Liver (tissue), 9 donors: Measurements from ENCODE around the gene KIF9. TPM values are rescaled to one million over a fixed set of nuclear protein-coding genes. Genes with fewer than 3 reads are reported as not detected.

ENCODE experiments used
- DNase-seq: peaks from one replicate; pipeline ENCODE4 v3.0.0-alpha.2; 2017; ENCODE audit warnings: low spot score
- H3K27ac ChIP-seq, 2 donors: one replicate each; pipeline ENCODE4 v1.7.0; 2013; ENCODE audit warnings: inconsistent platforms in 2 of 2, low read length in 2 of 2, control low read depth in 1 of 2, low read depth in 1 of 2, mild to moderate bottlenecking in 1 of 2
- H3K27me3 ChIP-seq, 4 donors: one replicate each; pipeline versions ENCODE4 v1.6.1 to v1.7.0; 2013; ENCODE audit warnings: low read length in 3 of 4, inconsistent platforms in 1 of 4, mild to moderate bottlenecking in 1 of 4, moderate library complexity in 1 of 4; ENCODE audit not compliant: control insufficient read depth in 4 of 4, insufficient read depth in 4 of 4
- H3K36me3 ChIP-seq, 4 donors: one replicate each; pipeline versions ENCODE4 v1.6.1 to v1.7.0; 2013; ENCODE audit warnings: low read length in 3 of 4, mild to moderate bottlenecking in 3 of 4, low read depth in 1 of 4, moderate library complexity in 1 of 4; ENCODE audit not compliant: control insufficient read depth in 4 of 4, insufficient read depth in 3 of 4
- H3K4me1 ChIP-seq, 4 donors: one replicate each; pipeline versions ENCODE4 v1.6.1 to v1.7.0; 2013; ENCODE audit warnings: low read length in 3 of 4, mild to moderate bottlenecking in 3 of 4, moderate library complexity in 1 of 4; ENCODE audit not compliant: control insufficient read depth in 4 of 4, insufficient read depth in 4 of 4
- H3K4me3 ChIP-seq, 3 donors: one replicate each; pipeline versions ENCODE4 v1.6.1 to v1.7.0; 2013; ENCODE audit warnings: low read length in 3 of 3, control low read depth in 1 of 3, low read depth in 1 of 3, mild to moderate bottlenecking in 1 of 3
- H3K9ac ChIP-seq, 2 donors: one replicate each; pipeline ENCODE4 v1.7.0; 2013; ENCODE audit warnings: low read length in 2 of 2, mild to moderate bottlenecking in 2 of 2, moderate library complexity in 2 of 2, control low read depth in 1 of 2, low read depth in 1 of 2
- H3K9me3 ChIP-seq, 4 donors: one replicate each; pipeline versions ENCODE4 v1.6.1 to v1.7.0; 2013; ENCODE audit warnings: low read length in 3 of 4; ENCODE audit not compliant: control insufficient read depth in 4 of 4
- EGR1 ChIP-seq, 2 donors: IDR thresholded peaks; 2 replicates each; pipeline ENCODE4 v1.6.1; 2016 to 2018; ENCODE audit warnings: antibody characterized with exemption in 2 of 2, low read depth in 2 of 2
- FOXA2 ChIP-seq: IDR thresholded peaks from 2 replicates; pipeline ENCODE4 v1.6.1; 2016; ENCODE audit warnings: antibody characterized with exemption
- GABPA ChIP-seq, 2 donors: IDR thresholded peaks in 1 of 2; conservative IDR thresholded peaks in 1 of 2; 2 replicates each; pipeline ENCODE4 v1.6.1; 2016; ENCODE audit warnings: antibody characterized with exemption in 2 of 2, mild to moderate bottlenecking in 1 of 2, moderate library complexity in 1 of 2
- HNF4G ChIP-seq: IDR thresholded peaks from 2 replicates; pipeline ENCODE4 v1.6.1; 2016; ENCODE audit warnings: antibody characterized with exemption
- NR2F2 ChIP-seq: IDR thresholded peaks from 2 replicates; pipeline ENCODE4 v1.6.1; 2016; ENCODE audit warnings: antibody characterized with exemption
- RAD21 ChIP-seq, 2 donors: IDR thresholded peaks; 2 replicates each; pipeline ENCODE4 v1.6.1; 2016; ENCODE audit warnings: antibody characterized with exemption in 2 of 2, mild to moderate bottlenecking in 2 of 2
- RXRA ChIP-seq, 2 donors: IDR thresholded peaks; 2 replicates each; pipeline ENCODE4 v1.6.1; 2017 to 2018; ENCODE audit warnings: antibody characterized with exemption in 2 of 2, mild to moderate bottlenecking in 1 of 2
- SP1 ChIP-seq: IDR thresholded peaks from 2 replicates; pipeline ENCODE4 v1.6.1; 2018; ENCODE audit warnings: antibody characterized with exemption, mild to moderate bottlenecking
- TAF1 ChIP-seq: conservative IDR thresholded peaks from 2 replicates; pipeline ENCODE4 v1.6.1; 2016; ENCODE audit warnings: antibody characterized with exemption, mild to moderate bottlenecking
- YY1 ChIP-seq: IDR thresholded peaks from 2 replicates; pipeline ENCODE4 v1.6.1; 2016; ENCODE audit warnings: antibody characterized with exemption, mild to moderate bottlenecking
- WGBS: extraction: QIAGEN DNeasy Blood & Tissue Kit; methylation state at CpG from one replicate; pipeline ENCODE4 v1.1.7; 2013; 5-methylcytosine and 5-hydroxymethylcytosine counted together
- polyA plus RNA-seq, 2 donors: library from polyadenylated mRNA; stranded (reverse) in 1 of 2; unstranded in 1 of 2; fragments of 200-250 nt in 1 of 2; fragments of >200 nt in 1 of 2; fragmentation: Nextera tagmentation in 1 of 2; extraction: Ambion mirVana in 1 of 2; gene quantifications; one replicate each; pipeline versions ENCODE4 v1.2.1 to v1.2.3, GENCODE V29; 2013 to 2015
- total RNA-seq, 2 donors: library from RNA; depleted of rRNA; stranded (reverse); fragments of >200 nt; gene quantifications; one replicate each; pipeline ENCODE4 v1.2.3, GENCODE V29; 2014
- TF ChIP-seq, protein P1 (sequence below): IDR thresholded peaks from 2 replicates; pipeline ENCODE4 v1.6.1; 2016; ENCODE audit warnings: antibody characterized with exemption
- TF ChIP-seq, protein P2 (sequence below): IDR thresholded peaks from 2 replicates; pipeline ENCODE4 v1.6.1; 2016; ENCODE audit warnings: antibody characterized with exemption, mild to moderate bottlenecking
- TF ChIP-seq, protein P3 (sequence below): fragments of 150-350 bp; IDR thresholded peaks from 2 replicates; pipeline ENCODE4 v1.5.1; 2017; ENCODE audit warnings: improper control_type of control experiment, low read depth, low read length; ENCODE audit not compliant: missing input control
- TF ChIP-seq, protein P4 (sequence below): IDR thresholded peaks from 2 replicates; pipeline ENCODE4 v1.6.1; 2016; ENCODE audit warnings: antibody characterized with exemption
- TF ChIP-seq, protein P5 (sequence below): IDR thresholded peaks from 2 replicates; pipeline ENCODE4 v1.6.1; 2016; ENCODE audit warnings: antibody characterized with exemption
- donor health status: healthy.
- donor health status: healthy.
- donor health status: healthy.
- donor health status: healthy.
- donor health status: healthy.

KIF9 gene
- total and polyA plus RNA-seq, 4 donors: 2.3 to 4.5 (median 3.1) TPM

DNA sequence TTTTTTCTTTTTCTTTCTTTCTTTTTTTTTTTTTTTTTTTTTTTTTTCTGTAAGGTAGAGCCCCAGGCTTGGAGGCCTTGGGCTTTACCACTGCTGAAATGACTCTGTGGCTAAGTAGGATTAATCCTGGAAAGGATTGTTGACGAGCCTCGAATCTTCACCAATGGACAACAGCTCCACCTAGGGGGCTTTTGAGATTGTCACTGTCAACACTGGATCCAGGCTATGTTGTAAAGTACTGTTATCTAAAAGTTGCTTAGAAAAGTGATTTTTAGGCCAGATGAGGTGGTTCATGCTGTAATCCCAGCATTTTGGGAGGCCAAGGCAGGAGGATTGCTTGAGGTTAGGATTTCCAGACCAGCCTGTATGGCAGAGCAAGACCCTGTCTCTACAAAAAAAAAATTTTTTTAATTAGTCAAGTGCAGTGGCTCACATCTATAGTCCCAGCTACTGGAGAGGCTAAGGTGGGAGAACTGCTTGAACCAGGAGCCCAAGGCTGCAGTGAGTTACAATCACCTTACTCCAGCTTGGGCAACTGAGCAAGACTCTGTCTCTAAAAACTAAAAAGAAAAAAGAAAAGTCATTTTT, 41.8 kb upstream of the KIF9 start:
- DNase-seq: peak; percentile 64
- 3% methylated on average over 2 of the region's 2 CpGs for WGBS
- Histone ChIP-seq H3K9ac (no peak overlapping the region), H3K4me3 (no peak overlapping the region), H3K9me3 (no peaks in the 10 kb centered on the region), H3K27ac (no peak overlapping the region), H3K4me1 (no peaks in the 10 kb centered on the region), H3K27me3 (no peaks in the 10 kb centered on the region), H3K36me3 (peaks cover 8 to 21% (median 14%) of the 10 kb centered on the region in 4 donors)
- TF ChIP-seq, protein P1, sequence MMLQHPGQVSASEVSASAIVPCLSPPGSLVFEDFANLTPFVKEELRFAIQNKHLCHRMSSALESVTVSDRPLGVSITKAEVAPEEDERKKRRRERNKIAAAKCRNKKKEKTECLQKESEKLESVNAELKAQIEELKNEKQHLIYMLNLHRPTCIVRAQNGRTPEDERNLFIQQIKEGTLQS: no peak
- TF ChIP-seq FOXA2 (no peak), RXRA (IDR thresholded peaks at IDR 0.05) (no peak), HNF4G (no peak), EGR1 (IDR thresholded peaks at IDR 0.05; ENCODE audit: low read depth in 2 of 2) (no peak), SP1 (no peak), TAF1 (no peak), YY1 (no peak), RAD21 (IDR thresholded peaks at IDR 0.05) (peak; percentile 88 to 89)
- TF ChIP-seq, protein P2, sequence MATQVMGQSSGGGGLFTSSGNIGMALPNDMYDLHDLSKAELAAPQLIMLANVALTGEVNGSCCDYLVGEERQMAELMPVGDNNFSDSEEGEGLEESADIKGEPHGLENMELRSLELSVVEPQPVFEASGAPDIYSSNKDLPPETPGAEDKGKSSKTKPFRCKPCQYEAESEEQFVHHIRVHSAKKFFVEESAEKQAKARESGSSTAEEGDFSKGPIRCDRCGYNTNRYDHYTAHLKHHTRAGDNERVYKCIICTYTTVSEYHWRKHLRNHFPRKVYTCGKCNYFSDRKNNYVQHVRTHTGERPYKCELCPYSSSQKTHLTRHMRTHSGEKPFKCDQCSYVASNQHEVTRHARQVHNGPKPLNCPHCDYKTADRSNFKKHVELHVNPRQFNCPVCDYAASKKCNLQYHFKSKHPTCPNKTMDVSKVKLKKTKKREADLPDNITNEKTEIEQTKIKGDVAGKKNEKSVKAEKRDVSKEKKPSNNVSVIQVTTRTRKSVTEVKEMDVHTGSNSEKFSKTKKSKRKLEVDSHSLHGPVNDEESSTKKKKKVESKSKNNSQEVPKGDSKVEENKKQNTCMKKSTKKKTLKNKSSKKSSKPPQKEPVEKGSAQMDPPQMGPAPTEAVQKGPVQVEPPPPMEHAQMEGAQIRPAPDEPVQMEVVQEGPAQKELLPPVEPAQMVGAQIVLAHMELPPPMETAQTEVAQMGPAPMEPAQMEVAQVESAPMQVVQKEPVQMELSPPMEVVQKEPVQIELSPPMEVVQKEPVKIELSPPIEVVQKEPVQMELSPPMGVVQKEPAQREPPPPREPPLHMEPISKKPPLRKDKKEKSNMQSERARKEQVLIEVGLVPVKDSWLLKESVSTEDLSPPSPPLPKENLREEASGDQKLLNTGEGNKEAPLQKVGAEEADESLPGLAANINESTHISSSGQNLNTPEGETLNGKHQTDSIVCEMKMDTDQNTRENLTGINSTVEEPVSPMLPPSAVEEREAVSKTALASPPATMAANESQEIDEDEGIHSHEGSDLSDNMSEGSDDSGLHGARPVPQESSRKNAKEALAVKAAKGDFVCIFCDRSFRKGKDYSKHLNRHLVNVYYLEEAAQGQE: no peak
- TF ChIP-seq, protein P3, sequence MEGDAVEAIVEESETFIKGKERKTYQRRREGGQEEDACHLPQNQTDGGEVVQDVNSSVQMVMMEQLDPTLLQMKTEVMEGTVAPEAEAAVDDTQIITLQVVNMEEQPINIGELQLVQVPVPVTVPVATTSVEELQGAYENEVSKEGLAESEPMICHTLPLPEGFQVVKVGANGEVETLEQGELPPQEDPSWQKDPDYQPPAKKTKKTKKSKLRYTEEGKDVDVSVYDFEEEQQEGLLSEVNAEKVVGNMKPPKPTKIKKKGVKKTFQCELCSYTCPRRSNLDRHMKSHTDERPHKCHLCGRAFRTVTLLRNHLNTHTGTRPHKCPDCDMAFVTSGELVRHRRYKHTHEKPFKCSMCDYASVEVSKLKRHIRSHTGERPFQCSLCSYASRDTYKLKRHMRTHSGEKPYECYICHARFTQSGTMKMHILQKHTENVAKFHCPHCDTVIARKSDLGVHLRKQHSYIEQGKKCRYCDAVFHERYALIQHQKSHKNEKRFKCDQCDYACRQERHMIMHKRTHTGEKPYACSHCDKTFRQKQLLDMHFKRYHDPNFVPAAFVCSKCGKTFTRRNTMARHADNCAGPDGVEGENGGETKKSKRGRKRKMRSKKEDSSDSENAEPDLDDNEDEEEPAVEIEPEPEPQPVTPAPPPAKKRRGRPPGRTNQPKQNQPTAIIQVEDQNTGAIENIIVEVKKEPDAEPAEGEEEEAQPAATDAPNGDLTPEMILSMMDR: peak; percentile 83
- TF ChIP-seq, protein P4, sequence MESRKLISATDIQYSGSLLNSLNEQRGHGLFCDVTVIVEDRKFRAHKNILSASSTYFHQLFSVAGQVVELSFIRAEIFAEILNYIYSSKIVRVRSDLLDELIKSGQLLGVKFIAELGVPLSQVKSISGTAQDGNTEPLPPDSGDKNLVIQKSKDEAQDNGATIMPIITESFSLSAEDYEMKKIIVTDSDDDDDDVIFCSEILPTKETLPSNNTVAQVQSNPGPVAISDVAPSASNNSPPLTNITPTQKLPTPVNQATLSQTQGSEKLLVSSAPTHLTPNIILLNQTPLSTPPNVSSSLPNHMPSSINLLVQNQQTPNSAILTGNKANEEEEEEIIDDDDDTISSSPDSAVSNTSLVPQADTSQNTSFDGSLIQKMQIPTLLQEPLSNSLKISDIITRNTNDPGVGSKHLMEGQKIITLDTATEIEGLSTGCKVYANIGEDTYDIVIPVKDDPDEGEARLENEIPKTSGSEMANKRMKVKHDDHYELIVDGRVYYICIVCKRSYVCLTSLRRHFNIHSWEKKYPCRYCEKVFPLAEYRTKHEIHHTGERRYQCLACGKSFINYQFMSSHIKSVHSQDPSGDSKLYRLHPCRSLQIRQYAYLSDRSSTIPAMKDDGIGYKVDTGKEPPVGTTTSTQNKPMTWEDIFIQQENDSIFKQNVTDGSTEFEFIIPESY: no peak

DNA sequence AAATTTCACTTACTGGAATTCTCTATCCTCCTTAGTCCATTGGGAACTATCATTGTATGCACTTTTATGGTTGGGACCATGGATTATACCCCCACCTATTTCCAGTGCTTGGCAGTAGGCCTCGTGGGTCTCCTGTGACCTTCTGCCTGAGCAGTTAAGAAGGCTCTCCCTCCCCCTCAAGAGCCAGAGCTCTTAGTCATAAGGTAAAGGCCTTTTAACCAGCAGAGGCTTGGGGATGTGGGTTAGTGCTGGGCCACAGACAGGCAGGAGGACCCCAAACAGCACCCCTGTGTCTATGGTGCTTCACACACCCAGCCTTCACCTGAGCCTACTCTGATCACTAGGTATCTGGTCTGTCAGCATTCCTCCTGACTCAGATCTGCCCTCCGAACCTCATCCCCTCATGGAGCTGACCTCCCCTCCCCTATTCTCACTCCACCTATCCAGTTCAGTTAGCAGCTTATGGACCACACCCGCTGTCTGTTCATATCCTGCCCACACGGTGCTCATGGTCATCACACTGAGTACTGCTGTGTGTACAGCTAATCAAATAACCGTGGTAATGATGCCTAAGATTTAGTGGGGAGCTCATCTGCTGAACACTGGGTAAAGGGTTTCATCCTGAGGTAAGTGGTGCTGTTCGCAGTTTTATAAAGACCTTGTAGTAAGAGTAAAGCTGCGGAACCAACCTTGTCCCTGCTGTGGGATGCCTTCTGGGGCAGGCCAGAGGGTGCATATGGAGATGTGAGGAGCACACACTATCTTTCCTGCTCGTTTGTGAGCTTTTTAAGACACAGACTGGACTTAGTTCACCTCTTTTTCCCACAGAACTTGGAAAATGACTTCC, 41.1 kb upstream of the KIF9 start:
- H3K9me3 ChIP-seq: no peaks in the 10 kb centered on the region
- no peak overlapping the region for H3K27ac ChIP-seq
- H3K9ac ChIP-seq: no peak overlapping the region
- no peaks in the 10 kb centered on the region for H3K4me1 ChIP-seq
- no peak for DNase-seq
- H3K4me3 ChIP-seq: no peak overlapping the region
- 86% methylated on average over 8 of the region's 8 CpGs for WGBS
- peaks cover 7 to 21% (median 14%) of the 10 kb centered on the region in 4 donors for H3K36me3 ChIP-seq
- no peaks in the 10 kb centered on the region for H3K27me3 ChIP-seq
- TF ChIP-seq, protein P2: no peak
- TF ChIP-seq, protein P5, sequence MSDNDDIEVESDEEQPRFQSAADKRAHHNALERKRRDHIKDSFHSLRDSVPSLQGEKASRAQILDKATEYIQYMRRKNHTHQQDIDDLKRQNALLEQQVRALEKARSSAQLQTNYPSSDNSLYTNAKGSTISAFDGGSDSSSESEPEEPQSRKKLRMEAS: no peak
- TF ChIP-seq RXRA (IDR thresholded peaks at IDR 0.05): no peak
- TF ChIP-seq SP1: no peak
- no peak for TF ChIP-seq RAD21 (IDR thresholded peaks at IDR 0.05)
- no peak for TF ChIP-seq NR2F2
- TF ChIP-seq, protein P3: no peak
- no peak for TF ChIP-seq EGR1 (IDR thresholded peaks at IDR 0.05; ENCODE audit: low read depth in 2 of 2)
- TF ChIP-seq GABPA (IDR thresholded peaks at IDR 0.05 in 1 of 2, conservative IDR thresholded peaks at IDR 0.05 in 1 of 2): no peak
- no peak for TF ChIP-seq HNF4G
